CD4-positive, alpha-beta memory T cell (primary cell): ENCODE data around the gene DIS3L2. TPM values are rescaled to one million over a fixed set of nuclear protein-coding genes. Genes with fewer than 3 reads are reported as not detected.

Experiments used
- CTCF ChIA-PET: fragments of 350-600 bp; sonication (Branson Sonifier 250); formaldehyde crosslinking; loops from one replicate; lab custom pipeline; 2021; ENCODE audit warnings: inconsistent platforms; ENCODE audit not compliant: partially characterized antibody; lab: Charles Lee
- POLR2A ChIA-PET: fragments of 350-600 bp; sonication (Branson Sonifier 250); formaldehyde crosslinking; loops from one replicate; lab custom pipeline; 2021; ENCODE audit not compliant: partially characterized antibody; lab: Charles Lee
- DNase-seq, 5 donors: peaks; one replicate each; pipeline versions ENCODE4 v3.0.0 to v3.0.0-alpha.2; 2020 to 2022; ENCODE audit warnings: mixed read lengths in 1 of 5
- H3K27ac ChIP-seq: one replicate; pipeline ENCODE4 v1.7.0; 2013; ENCODE audit warnings: low read depth, low read length
- H3K27me3 ChIP-seq: 2 replicates; pipeline ENCODE4 v1.7.0; 2013; ENCODE audit warnings: mild to moderate bottlenecking, low read length, moderate library complexity; ENCODE audit not compliant: insufficient read depth
- H3K36me3 ChIP-seq: 2 replicates; pipeline ENCODE4 v1.7.0; 2013; ENCODE audit warnings: mild to moderate bottlenecking, low read length, moderate library complexity; ENCODE audit not compliant: insufficient read depth
- H3K4me1 ChIP-seq: 2 replicates; pipeline ENCODE4 v1.7.0; 2013; ENCODE audit warnings: mild to moderate bottlenecking, low read length, moderate library complexity; ENCODE audit not compliant: insufficient read depth
- H3K4me3 ChIP-seq, 2 donors: one replicate each; pipeline ENCODE4 v1.7.0; 2013; ENCODE audit warnings: low read length in 2 of 2, mild to moderate bottlenecking in 1 of 2
- H3K9me3 ChIP-seq, 2 donors: one replicate each; pipeline ENCODE4 v1.7.0; 2013; ENCODE audit warnings: low read length in 2 of 2, control low read depth in 1 of 2; ENCODE audit not compliant: control insufficient read depth in 1 of 2
- H3K27ac Mint-ChIP-seq, 7 donors: one replicate each; pipeline ENCODE4 v1.8.0; 2020 to 2021; ENCODE audit warnings: mixed read lengths in 7 of 7, mild to moderate bottlenecking in 6 of 7, inconsistent platforms in 3 of 7, moderate library complexity in 3 of 7
- H3K27me3 Mint-ChIP-seq, 2 donors: one replicate each; pipeline ENCODE4 v1.8.0; 2020 to 2021; ENCODE audit warnings: mixed read lengths in 2 of 2
- H3K36me3 Mint-ChIP-seq, 2 donors: one replicate each; pipeline ENCODE4 v1.8.0; 2020 to 2021; ENCODE audit warnings: mixed read lengths in 2 of 2, inconsistent platforms in 1 of 2, mild to moderate bottlenecking in 1 of 2
- H3K4me1 Mint-ChIP-seq, 4 donors: one replicate each; pipeline ENCODE4 v1.8.0; 2020 to 2021; ENCODE audit warnings: mixed read lengths in 4 of 4, mild to moderate bottlenecking in 1 of 4
- H3K4me3 Mint-ChIP-seq, 8 donors: one replicate each; pipeline ENCODE4 v1.8.0; 2020 to 2021; ENCODE audit warnings: mixed read lengths in 8 of 8, mild to moderate bottlenecking in 7 of 8, moderate library complexity in 6 of 8, inconsistent platforms in 3 of 8
- H3K9me3 Mint-ChIP-seq, 8 donors: one replicate each; pipeline ENCODE4 v1.8.0; 2020 to 2021; ENCODE audit warnings: mixed read lengths in 8 of 8, mild to moderate bottlenecking in 5 of 8, inconsistent platforms in 3 of 8, moderate library complexity in 1 of 8
- intact Hi-C: fragments of 100-400 bp; cut with micrococcal nuclease; formaldehyde crosslinking; loops from one replicate; pipeline ENCODE4 v1.15.1; 2023
- polyA plus RNA-seq, 2 donors: library from polyadenylated mRNA; unstranded; fragments of 300-500 nt; fragmentation: Illumina TruSeq; gene quantifications; one replicate each; pipeline ENCODE4 v1.2.3, GENCODE V29; 2021
- total RNA-seq, 2 experiments: library from RNA; stranded (reverse); gene quantifications; one replicate each; pipeline ENCODE4 v1.2.3, GENCODE V29; 2021

DIS3L2 gene
- total and polyA plus RNA-seq, 4 experiments from 2014 or later: 16.0 to 59.7 (median 39.3) TPM

DNA sequence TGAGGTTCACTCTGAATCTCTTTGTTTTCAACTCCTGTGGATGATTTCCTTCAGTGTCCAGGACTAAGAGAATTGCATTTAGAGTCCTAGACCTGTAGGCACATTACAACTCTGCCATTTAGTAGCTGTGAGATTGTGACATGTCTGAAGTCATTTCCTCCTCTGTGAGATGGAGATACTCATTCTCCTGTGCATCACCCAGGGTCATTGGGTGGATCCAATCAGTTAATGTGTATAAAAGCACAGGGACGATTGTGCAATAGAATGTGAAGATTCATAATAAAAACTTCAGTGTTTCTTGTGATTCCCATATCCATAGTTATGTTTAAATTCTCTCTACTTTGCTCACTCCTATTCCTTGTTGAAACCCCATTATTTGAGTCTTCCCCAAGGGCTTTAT, 113.6 kb downstream of the DIS3L2 start:
- H3K27ac Mint-ChIP-seq: no peak overlapping the region
- CTCF ChIA-PET: no interaction called here
- peaks cover 0 to 6% (median 0%) of the 10 kb centered on the region in 8 donors for H3K9me3 Mint-ChIP-seq
- no peaks in the 10 kb centered on the region for H3K27me3 ChIP-seq
- intact Hi-C loops: no loop called here
- H3K4me1 ChIP-seq: peaks cover 16% of the 10 kb centered on the region
- no peak overlapping the region for H3K4me3 ChIP-seq
- H3K27me3 Mint-ChIP-seq: no peaks in the 10 kb centered on the region
- no peak overlapping the region for H3K27ac ChIP-seq
- no peaks in the 10 kb centered on the region for H3K9me3 ChIP-seq
- H3K4me3 Mint-ChIP-seq: no peak overlapping the region
- POLR2A ChIA-PET: no interaction called here
- H3K36me3 Mint-ChIP-seq: peaks cover 3 to 29% of the 10 kb centered on the region in 2 donors
- no peaks in the 10 kb centered on the region for H3K36me3 ChIP-seq
- H3K4me1 Mint-ChIP-seq: peaks cover 31 to 48% (median 32%) of the 10 kb centered on the region in 4 donors
- DNase-seq: no peak

DNA sequence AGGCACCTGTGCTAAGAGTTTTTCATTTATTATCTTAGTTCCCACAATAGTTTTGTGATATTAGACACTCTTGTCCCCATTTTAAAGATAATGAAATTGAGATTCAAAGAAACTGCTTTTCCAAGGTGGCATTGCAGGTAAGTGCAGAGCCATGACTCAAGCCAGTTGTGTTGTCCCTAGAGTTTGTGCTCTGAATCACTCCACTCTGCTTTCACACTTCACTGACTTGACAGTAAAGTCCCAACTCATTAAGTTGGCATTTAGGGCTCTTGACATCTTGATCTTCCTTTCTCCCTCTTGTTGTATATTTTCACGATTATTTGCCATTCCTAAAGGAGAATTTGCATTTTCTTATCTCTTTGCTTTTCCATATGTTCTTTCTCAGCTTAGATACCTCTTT, 114.3 kb downstream of the DIS3L2 start:
- Mint-ChIP-seq H3K4me1 (peaks cover 29 to 42% (median 30%) of the 10 kb centered on the region in 4 donors), H3K27me3 (no peaks in the 10 kb centered on the region), H3K27ac (peak overlapping the region in 1 of 7 donors; percentile 26), H3K9me3 (peaks cover 0 to 7% (median 0%) of the 10 kb centered on the region in 8 donors), H3K4me3 (no peak overlapping the region), H3K36me3 (peaks cover 4 to 31% of the 10 kb centered on the region in 2 donors)
- intact Hi-C loops: no loop called here
- Histone ChIP-seq H3K36me3 (no peaks in the 10 kb centered on the region), H3K27ac (no peak overlapping the region), H3K9me3 (no peaks in the 10 kb centered on the region), H3K4me3 (no peak overlapping the region), H3K27me3 (no peaks in the 10 kb centered on the region), H3K4me1 (peaks cover 11% of the 10 kb centered on the region)
- DNase-seq: no peak
- CTCF ChIA-PET: no interaction called here
- POLR2A ChIA-PET: no interaction called here

DNA sequence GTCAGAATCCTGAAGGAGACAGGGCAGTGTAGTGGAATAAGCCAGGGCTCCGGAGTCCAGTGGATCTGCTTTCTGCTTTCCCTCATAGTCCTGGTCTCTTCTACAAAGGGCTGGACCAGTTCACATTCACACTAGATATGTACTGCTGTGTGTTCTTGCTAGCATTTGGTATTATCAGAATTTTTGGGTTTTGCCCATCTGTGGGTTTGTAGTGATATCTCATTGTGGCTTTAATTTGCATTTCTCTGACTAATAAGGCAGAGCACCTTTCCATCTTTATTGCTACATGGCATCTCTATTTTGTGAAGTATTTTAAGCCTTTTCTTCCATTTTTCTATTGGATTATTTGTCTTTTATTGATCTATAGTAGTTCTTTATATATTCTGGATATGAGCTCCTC, 114.8 kb downstream of the DIS3L2 start:
- peaks cover 7% of the 10 kb centered on the region for H3K4me1 ChIP-seq
- H3K27me3 ChIP-seq: no peaks in the 10 kb centered on the region
- ChIA-PET CTCF (no interaction called here), POLR2A (no interaction called here)
- Mint-ChIP-seq H3K27me3 (no peaks in the 10 kb centered on the region), H3K27ac (no peak overlapping the region), H3K4me3 (no peak overlapping the region), H3K9me3 (peaks cover 0 to 8% (median 1%) of the 10 kb centered on the region in 8 donors), H3K4me1 (peaks cover 25 to 38% (median 30%) of the 10 kb centered on the region in 4 donors), H3K36me3 (peaks cover 5 to 35% of the 10 kb centered on the region in 2 donors)
- H3K36me3 ChIP-seq: no peaks in the 10 kb centered on the region
- no peak overlapping the region for H3K4me3 ChIP-seq
- DNase-seq: no peak
- intact Hi-C loops: no loop called here
- H3K27ac ChIP-seq: no peak overlapping the region
- no peaks in the 10 kb centered on the region for H3K9me3 ChIP-seq

DNA sequence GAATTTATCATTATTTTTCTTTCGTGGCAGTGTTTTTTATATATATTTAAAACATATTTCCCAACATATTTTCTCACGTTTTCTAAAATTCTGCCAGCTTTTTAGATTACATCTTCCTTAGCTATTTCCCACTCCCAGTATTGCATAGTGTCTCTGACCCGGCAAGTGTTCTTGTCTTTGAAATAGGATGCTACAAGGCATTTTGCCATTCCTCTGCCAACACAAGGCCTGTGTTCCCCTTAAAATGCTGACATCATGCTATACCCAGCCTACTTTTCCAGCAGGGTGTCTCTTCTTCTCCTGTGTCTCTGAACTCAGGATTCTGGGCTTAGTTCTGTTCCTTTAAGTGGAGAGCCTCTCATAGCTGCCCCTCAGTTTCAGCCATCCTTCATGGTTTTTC, 115.2 kb downstream of the DIS3L2 start:
- Mint-ChIP-seq H3K36me3 (peaks cover 6 to 39% of the 10 kb centered on the region in 2 donors), H3K27me3 (no peaks in the 10 kb centered on the region), H3K9me3 (peaks cover 0 to 8% (median 2%) of the 10 kb centered on the region in 8 donors), H3K4me3 (no peak overlapping the region), H3K27ac (peak overlapping the region in 1 of 7 donors; percentile 19), H3K4me1 (peaks cover 21 to 34% (median 26%) of the 10 kb centered on the region in 4 donors)
- Histone ChIP-seq H3K27me3 (no peaks in the 10 kb centered on the region), H3K4me3 (no peak overlapping the region), H3K9me3 (no peaks in the 10 kb centered on the region), H3K36me3 (no peaks in the 10 kb centered on the region), H3K4me1 (peaks cover 2% of the 10 kb centered on the region), H3K27ac (no peak overlapping the region)
- CTCF ChIA-PET: no interaction called here
- POLR2A ChIA-PET: no interaction called here
- no peak for DNase-seq
- intact Hi-C loops: no loop called here

DNA sequence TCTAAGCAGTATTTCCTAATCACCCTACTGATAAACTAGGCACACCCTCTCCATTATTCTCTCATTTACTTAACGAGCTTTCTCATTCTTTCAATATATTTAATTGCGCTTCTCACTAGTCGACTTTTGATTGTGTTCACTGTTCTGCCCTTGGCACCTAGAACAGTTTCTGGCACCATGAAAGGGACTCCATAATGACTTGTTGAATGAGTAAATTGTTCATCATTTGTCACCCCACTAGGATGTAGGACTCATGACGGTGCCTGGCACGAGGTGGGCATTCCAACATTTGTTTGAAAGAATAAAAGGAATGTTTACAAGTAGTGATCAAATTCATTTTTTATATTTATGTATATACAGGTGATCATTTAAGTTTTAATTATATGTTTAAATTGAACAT, 123.7 kb downstream of the DIS3L2 start:
- H3K27ac Mint-ChIP-seq: peak overlapping the region in 2 of 7 donors; percentile 56 to 70
- intact Hi-C loops: no loop called here
- POLR2A ChIA-PET: no interaction called here

DNA sequence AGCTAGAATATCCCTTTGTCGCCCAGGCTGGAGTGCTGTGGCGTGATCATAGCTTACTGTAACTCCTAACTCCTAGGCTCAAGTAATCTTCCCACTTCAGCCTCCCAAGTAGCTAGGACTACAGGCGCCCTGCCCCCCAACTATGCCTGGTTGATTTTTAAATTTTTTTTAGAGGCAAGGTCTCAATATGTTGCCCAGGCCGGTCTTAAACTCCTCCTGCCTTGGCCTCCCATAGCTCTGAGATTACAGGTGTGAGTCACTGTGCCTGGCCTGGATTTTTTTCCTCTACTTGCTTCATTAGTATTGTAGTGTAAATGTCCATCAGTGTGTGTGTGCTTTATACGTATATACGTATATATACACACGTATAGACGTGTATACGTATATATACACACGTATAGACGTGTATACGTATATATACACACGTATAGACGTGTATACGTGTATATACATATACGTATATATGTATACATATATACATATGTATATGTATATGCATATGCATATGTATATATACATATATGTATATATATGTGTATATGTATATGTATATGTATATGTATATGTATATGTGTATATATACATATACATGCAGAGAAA, 124.4 kb downstream of the DIS3L2 start:
- Histone ChIP-seq H3K4me3 (no peak overlapping the region), H3K4me1 (no peaks in the 10 kb centered on the region), H3K27me3 (no peaks in the 10 kb centered on the region), H3K9me3 (no peaks in the 10 kb centered on the region), H3K27ac (no peak overlapping the region), H3K36me3 (no peaks in the 10 kb centered on the region)
- Mint-ChIP-seq H3K27me3 (no peaks in the 10 kb centered on the region), H3K9me3 (peaks cover 2 to 19% (median 6%) of the 10 kb centered on the region in 8 donors), H3K4me3 (no peak overlapping the region), H3K36me3 (peaks cover 33 to 46% of the 10 kb centered on the region in 2 donors), H3K27ac (no peak overlapping the region), H3K4me1 (peaks cover 0 to 9% (median 6%) of the 10 kb centered on the region in 4 donors)
- DNase-seq: no peak
- ChIA-PET CTCF (no interaction called here), POLR2A (no interaction called here)
- intact Hi-C loops: no loop called here

More for the DNA sequence above, 123.7 kb downstream of the DIS3L2 start:
- H3K36me3 ChIP-seq: no peaks in the 10 kb centered on the region
- Mint-ChIP-seq H3K4me1 (peaks cover 1 to 9% (median 7%) of the 10 kb centered on the region in 4 donors), H3K27me3 (no peaks in the 10 kb centered on the region), H3K4me3 (no peak overlapping the region), H3K9me3 (peaks cover 2 to 19% (median 7%) of the 10 kb centered on the region in 8 donors), H3K36me3 (peaks cover 28 to 42% of the 10 kb centered on the region in 2 donors)
- H3K4me3 ChIP-seq: no peak overlapping the region
- DNase-seq: no peak
- H3K27ac ChIP-seq: no peak overlapping the region
- no peaks in the 10 kb centered on the region for H3K9me3 ChIP-seq
- no peaks in the 10 kb centered on the region for H3K4me1 ChIP-seq
- no peaks in the 10 kb centered on the region for H3K27me3 ChIP-seq
- CTCF ChIA-PET: interaction anchor here (0.6 kb wide), 1 partner anchor 806 kb away, joined by 3 read pairs; no protein-coding TSS in a partner anchor

DNA sequence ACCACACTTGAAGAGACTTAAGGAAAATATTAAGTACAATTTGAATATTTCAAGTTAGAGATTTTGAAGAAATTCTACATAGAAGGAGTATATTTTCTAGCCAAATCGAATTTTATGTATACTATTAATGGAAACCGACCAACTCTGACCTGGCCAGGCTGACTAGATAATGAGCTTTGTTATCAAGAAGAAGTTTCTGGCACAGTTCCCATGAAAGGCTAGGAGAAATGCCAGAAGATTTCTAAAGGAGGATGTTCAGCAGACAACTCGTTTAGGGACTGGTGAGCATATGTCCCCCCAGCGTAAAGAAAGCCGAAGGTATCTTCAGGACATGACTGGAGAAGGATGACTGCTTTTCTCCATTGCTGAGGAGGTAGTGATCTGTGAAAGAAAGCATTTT, 127.3 kb downstream of the DIS3L2 start:
- Histone ChIP-seq H3K9me3 (no peaks in the 10 kb centered on the region), H3K27me3 (no peaks in the 10 kb centered on the region), H3K36me3 (no peaks in the 10 kb centered on the region), H3K27ac (no peak overlapping the region), H3K4me3 (no peak overlapping the region), H3K4me1 (no peaks in the 10 kb centered on the region)
- intact Hi-C loops: no loop called here
- Mint-ChIP-seq H3K36me3 (peaks cover 45 to 52% of the 10 kb centered on the region in 2 donors), H3K27me3 (no peaks in the 10 kb centered on the region), H3K27ac (no peak overlapping the region), H3K4me3 (no peak overlapping the region), H3K4me1 (peaks cover 0 to 25% (median 13%) of the 10 kb centered on the region in 4 donors), H3K9me3 (peaks cover 0 to 4% (median under 1%) of the 10 kb centered on the region in 8 donors)
- POLR2A ChIA-PET: no interaction called here
- no peak for DNase-seq
- CTCF ChIA-PET: no interaction called here
